Measurements from ENCODE around the gene HSD3B2. TPM values are rescaled to one million over a fixed set of nuclear protein-coding genes. Genes with fewer than 3 reads are reported as not detected.

HSD3B2 gene
- total RNA-seq, 1 experiment from 2014 or later = 1.0 TPM

- CTCF ChIA-PET = interaction anchor here (1.1 kb wide), 1 partner anchor 106 kb away, joined by 4 read pairs; no protein-coding TSS in a partner anchor
- ATAC-seq = no peak
- TF ChIP-seq NFYB (CRISPR knock-in tag; conservative IDR thresholded peaks at IDR 0.05; ENCODE audit: low read depth) (no peak), E2F1 (CRISPR knock-in tag; IDR thresholded peaks at IDR 0.05) (no peak), MXD4 (CRISPR knock-in tag; IDR thresholded peaks at IDR 0.05; ENCODE audit: borderline replicate concordance) (no peak), ATF2 (CRISPR knock-in tag; IDR thresholded peaks at IDR 0.05; ENCODE audit: borderline replicate concordance, low read depth) (no peak), ZBTB21 (CRISPR knock-in tag; IDR thresholded peaks at IDR 0.05; ENCODE audit: borderline replicate concordance) (no peak), MAX (CRISPR knock-in tag; IDR thresholded peaks at IDR 0.05) (no peak), JUN (CRISPR knock-in tag; IDR thresholded peaks at IDR 0.05) (no peak), ZNF512 (CRISPR knock-in tag; IDR thresholded peaks at IDR 0.05; ENCODE audit: borderline replicate concordance) (no peak), CREB1 (CRISPR knock-in tag; IDR thresholded peaks at IDR 0.05) (no peak), GABPB1 (CRISPR knock-in tag; IDR thresholded peaks at IDR 0.05) (no peak), ZSCAN18 (CRISPR knock-in tag; IDR thresholded peaks at IDR 0.05) (no peak), HMGA2 (CRISPR knock-in tag; IDR thresholded peaks at IDR 0.05) (no peak), MLX (CRISPR knock-in tag; IDR thresholded peaks at IDR 0.05) (no peak), ZNF671 (CRISPR knock-in tag; IDR thresholded peaks at IDR 0.05) (no peak), CTCF (IDR thresholded peaks at IDR 0.05) (no peak)
- H3K9me3 Mint-ChIP-seq = peaks cover 6% of the 10 kb centered on the region
- POLR2A ChIA-PET = no interaction called here
- no peak overlapping the region for H3K27ac Mint-ChIP-seq
- no peak overlapping the region for H3K4me3 Mint-ChIP-seq
- no peak for DNase-seq (ENCODE audit: low spot score)
- no peaks in the 10 kb centered on the region for H3K36me3 Mint-ChIP-seq
- H3K4me1 Mint-ChIP-seq = no peaks in the 10 kb centered on the region
- no peaks in the 10 kb centered on the region for H3K27me3 Mint-ChIP-seq (ENCODE audit: low read depth)
These were observed 33.8 kb upstream of the HSD3B2 start for GRCh38 chr1:119380983-119381662.

GRCh38 chr1:119384591-119384990, 30.4 kb upstream of the HSD3B2 start:
- no peaks in the 10 kb centered on the region for H3K27me3 Mint-ChIP-seq (ENCODE audit: low read depth)
- no peak for TF ChIP-seq GRHL2 (CRISPR knock-in tag; IDR thresholded peaks at IDR 0.05; ENCODE audit: insufficient replicate concordance, severe bottlenecking)
- no peak for TF ChIP-seq ZNF138 (CRISPR knock-in tag; conservative IDR thresholded peaks at IDR 0.05)
- no peak for TF ChIP-seq SMAD3 (CRISPR knock-in tag; IDR thresholded peaks at IDR 0.05; ENCODE audit: borderline replicate concordance)
- TF ChIP-seq ATF6 (CRISPR knock-in tag; IDR thresholded peaks at IDR 0.05) = no peak
- no peak for TF ChIP-seq ZBTB21 (CRISPR knock-in tag; IDR thresholded peaks at IDR 0.05; ENCODE audit: borderline replicate concordance)
- no peak for TF ChIP-seq ZNF671 (CRISPR knock-in tag; IDR thresholded peaks at IDR 0.05)
- no peak for TF ChIP-seq ZNF317 (CRISPR knock-in tag; IDR thresholded peaks at IDR 0.05; ENCODE audit: borderline replicate concordance, low read depth)
- TF ChIP-seq MLX (CRISPR knock-in tag; IDR thresholded peaks at IDR 0.05) = no peak
- no peak for TF ChIP-seq CREM (CRISPR knock-in tag; IDR thresholded peaks at IDR 0.05)
- no peak for TF ChIP-seq TP53 (CRISPR knock-in tag; IDR thresholded peaks at IDR 0.05)
- ATAC-seq (no peak), DNase-seq (ENCODE audit: low spot score) (no peak)
- ChIA-PET POLR2A (interaction anchor here (0.6 kb wide), 1 partner anchor 1178 kb away, joined by 3 read pairs; no protein-coding TSS in a partner anchor), CTCF (interaction anchor here (0.7 kb wide), 1 partner anchor 109 kb away, joined by 4 read pairs; no protein-coding TSS in a partner anchor)
- no peak overlapping the region for H3K4me3 Mint-ChIP-seq
- H3K36me3 Mint-ChIP-seq = no peaks in the 10 kb centered on the region
- no peaks in the 10 kb centered on the region for H3K9me3 Mint-ChIP-seq
- H3K4me1 Mint-ChIP-seq = peaks cover 9% of the 10 kb centered on the region
- H3K27ac Mint-ChIP-seq = no peak overlapping the region

All from WTC11 (cell line).